HL-60 (cell line): Measurements from ENCODE around the gene ACAD9.

Experiments used
- DNase-seq, 2 experiments: peaks; one replicate each; pipeline ENCODE4 v3.0.0-alpha.2; 2010 to 2020; ENCODE audit warnings: low read depth in 1 of 2, low spot score in 1 of 2
- H3K27ac ChIP-seq: fragments of 250-450 bp; sonication (Bioruptor Pico); replicated peaks from 2 replicates; pipeline ENCODE4 v1.5.1; 2020; ENCODE audit warnings: mild to moderate bottlenecking, moderate library complexity
- H3K27me3 ChIP-seq: fragments of 250-450 bp; sonication (Bioruptor Pico); 2 replicates; pipeline ENCODE4 v1.5.1; 2021; ENCODE audit warnings: mild to moderate bottlenecking, moderate library complexity; ENCODE audit not compliant: insufficient read depth, poor library complexity, severe bottlenecking
- H3K4me3 ChIP-seq: replicated peaks from 2 replicates; pipeline ENCODE4 v1.5.1; 2011; ENCODE audit warnings: mild to moderate bottlenecking, control low read depth, low read length; ENCODE audit not compliant: insufficient read depth
- CTCF ChIP-seq: IDR thresholded peaks from one replicate; pipeline ENCODE4 v1.5.1; 2011; ENCODE audit warnings: low read length, control low read depth, inconsistent platforms; ENCODE audit not compliant: insufficient read depth
- GABPA ChIP-seq: IDR thresholded peaks from 2 replicates; pipeline ENCODE4 v1.6.1; 2012; ENCODE audit warnings: low read depth
- POLR2AphosphoS5 ChIP-seq: IDR thresholded peaks from 2 replicates; pipeline ENCODE4 v1.6.1; 2012; ENCODE audit warnings: low read depth
- REST ChIP-seq: IDR thresholded peaks from 2 replicates; pipeline ENCODE4 v1.6.1; 2012; ENCODE audit warnings: low read depth; ENCODE audit not compliant: insufficient replicate concordance
- SPI1 ChIP-seq: IDR thresholded peaks from 2 replicates; pipeline ENCODE4 v1.6.1; 2012; ENCODE audit warnings: low read depth, mild to moderate bottlenecking, borderline replicate concordance

Gene ACAD9

GRCh38 chr3:128933213-128933921, 53.9 kb downstream of the ACAD9 start:
- DNase-seq: no peak
- TF ChIP-seq CTCF (no peak), REST (no peak), SPI1 (peak; percentile 35; the same call in 1 of the 2 replicates)
- Histone ChIP-seq H3K27me3 (no peaks in the 10 kb centered on the region), H3K4me3 (no peak overlapping the region), H3K27ac (no peak overlapping the region)

DNA sequence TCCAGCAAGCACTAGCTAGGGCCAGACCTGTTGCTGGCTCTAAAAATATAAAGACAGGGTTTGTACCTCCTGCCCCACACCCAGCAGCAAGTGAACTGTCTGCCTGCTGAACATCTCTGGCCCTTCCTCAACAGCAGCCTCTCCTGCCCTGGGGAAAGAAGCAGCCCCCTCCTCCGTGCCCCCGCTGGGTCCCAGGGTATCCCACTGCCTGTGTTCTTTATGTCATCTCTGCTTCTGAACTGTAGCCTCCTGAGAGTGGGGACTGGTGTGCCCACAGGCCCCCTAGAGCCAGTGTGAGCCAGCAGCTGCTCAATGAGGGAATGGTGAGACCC, 54.5 kb downstream of the ACAD9 start:
- TF ChIP-seq SPI1: no peak
- no peak for TF ChIP-seq REST
- TF ChIP-seq POLR2AphosphoS5: no peak
- no peak for TF ChIP-seq CTCF
- no peak for TF ChIP-seq GABPA
- Histone ChIP-seq H3K27me3 (no peaks in the 10 kb centered on the region), H3K4me3 (no peak overlapping the region)

GRCh38 chr3:128935922-128936321, 56.5 kb downstream of the ACAD9 start:
- Histone ChIP-seq H3K4me3 (no peak overlapping the region), H3K27me3 (no peaks in the 10 kb centered on the region), H3K27ac (no peak overlapping the region)
- TF ChIP-seq POLR2AphosphoS5: no peak
- TF ChIP-seq SPI1: no peak
- TF ChIP-seq CTCF: no peak
- TF ChIP-seq REST: no peak
- no peak for TF ChIP-seq GABPA
- DNase-seq: no peak

More for the DNA sequence above, 54.5 kb downstream of the ACAD9 start:
- DNase-seq: no peak
- no peak overlapping the region for H3K27ac ChIP-seq
